Prostate gland (tissue), 2 donors: ENCODE results near the gene FRZB. TPM values are rescaled to one million over a fixed set of nuclear protein-coding genes. Genes with fewer than 3 reads are reported as not detected.

Experiments used
- DNase-seq: peaks from one replicate; pipeline ENCODE4 v3.0.0-alpha.2; 2019; ENCODE audit warnings: low spot score
- H3K27ac ChIP-seq, 2 donors: fragments of 200-600 bp; sonication (generic); 2 replicates each; pipeline ENCODE4 v1.5.1; 2017 to 2019
- H3K27me3 ChIP-seq: fragments of 200-600 bp; sonication (generic); replicated peaks from 2 replicates; pipeline ENCODE4 v1.5.1; 2019; ENCODE audit not compliant: insufficient read depth
- H3K36me3 ChIP-seq, 2 donors: fragments of 200-600 bp; sonication (generic); 1 replicate in 1 of 2; 2 replicates in 1 of 2; pipeline versions ENCODE4 v1.5.1 to v1.8.1; 2017 to 2019
- H3K4me1 ChIP-seq: fragments of 200-600 bp; sonication (generic); replicated peaks from 2 replicates; pipeline ENCODE4 v1.5.1; 2019
- H3K4me3 ChIP-seq, 2 donors: fragments of 200-600 bp; sonication (generic); 2 replicates each; pipeline ENCODE4 v1.5.1; 2017 to 2019
- H3K9me3 ChIP-seq: fragments of 200-600 bp; sonication (generic); 2 replicates; pipeline ENCODE4 v1.5.1; 2017
- CTCF ChIP-seq, 4 experiments: fragments of 200-600 bp in 2 of 4; fragments of 450-650 bp in 2 of 4; sonication (generic) in 2 of 4; IDR thresholded peaks; 1 replicate in 3 of 4; 2 replicates in 1 of 4; pipeline ENCODE4 v1.5.1; 2016 to 2019; ENCODE audit warnings: antibody characterized with exemption in 4 of 4, mild to moderate bottlenecking in 2 of 4, moderate library complexity in 2 of 4
- POLR2A ChIP-seq: fragments of 450-650 bp; IDR thresholded peaks from one replicate; pipeline ENCODE4 v1.6.1; 2016; ENCODE audit warnings: antibody characterized with exemption, mild to moderate bottlenecking
- POLR2AphosphoS5 ChIP-seq: sonication (generic); formaldehyde crosslinking; IDR thresholded peaks from one replicate; pipeline ENCODE4 v1.6.1; 2017; ENCODE audit warnings: antibody characterized with exemption
- WGBS: methylation state at CpG from one replicate; pipeline ENCODE4 v1.1.5; 2018; 5-methylcytosine and 5-hydroxymethylcytosine counted together
- intact Hi-C: fragments of 100-400 bp; cut with DNase I; formaldehyde crosslinking; loops from one replicate; pipeline ENCODE4 v1.14.2; 2022
- total RNA-seq, 2 donors: library from RNA; depleted of rRNA; stranded (reverse); fragments of >200 nt; gene quantifications; one replicate each; pipeline ENCODE4 v1.1.0, GENCODE V29; 2016

The FRZB gene
- total RNA-seq, 2 donors from 2014 or later, result 0.91 to 7.6 TPM

- H3K36me3 ChIP-seq, result no peaks in the 10 kb centered on the region
- no peak overlapping the region for H3K4me3 ChIP-seq
- no peaks in the 10 kb centered on the region for H3K4me1 ChIP-seq
- WGBS, result 95% methylated on average over 3 of the region's 3 CpGs
- no peak for TF ChIP-seq CTCF (IDR thresholded peaks at IDR 0.05)
- no peak for TF ChIP-seq POLR2A
- no peak for TF ChIP-seq POLR2AphosphoS5
- H3K27ac ChIP-seq, result no peak overlapping the region
- H3K27me3 ChIP-seq, result no peaks in the 10 kb centered on the region
- intact Hi-C loops, result no loop called here
- no peaks in the 10 kb centered on the region for H3K9me3 ChIP-seq
- no peak for DNase-seq
Observed at GRCh38 chr2:182814804-182815203, 51.6 kb downstream of the FRZB start.

DNA sequence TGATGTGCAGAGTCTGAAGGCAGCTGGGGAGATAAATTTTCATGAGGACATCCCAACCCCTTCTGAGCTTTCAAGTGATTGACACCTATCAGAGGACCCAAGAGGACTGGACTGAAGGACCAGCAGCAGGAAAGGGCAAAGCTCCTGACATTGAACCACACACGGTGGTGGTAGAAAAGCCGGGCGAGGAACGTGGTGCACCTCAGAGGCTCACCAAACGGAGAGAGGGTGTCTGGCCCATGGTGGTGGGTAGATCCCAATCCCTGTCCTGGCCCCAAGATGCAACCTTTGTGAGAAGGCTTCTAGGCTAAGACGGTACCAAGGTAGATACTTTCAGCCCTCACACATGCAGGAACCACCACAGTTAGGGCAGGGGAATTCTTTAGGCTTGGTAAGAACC, 52.1 kb downstream of the FRZB start:
- no peaks in the 10 kb centered on the region for H3K9me3 ChIP-seq
- no peak for TF ChIP-seq POLR2AphosphoS5
- TF ChIP-seq CTCF (IDR thresholded peaks at IDR 0.05), result no peak
- no peak for TF ChIP-seq POLR2A
- no peaks in the 10 kb centered on the region for H3K4me1 ChIP-seq
- DNase-seq, result no peak
- no peaks in the 10 kb centered on the region for H3K27me3 ChIP-seq
- intact Hi-C loops, result no loop called here
- WGBS, result 98% methylated on average over 6 of the region's 6 CpGs
- H3K36me3 ChIP-seq, result no peaks in the 10 kb centered on the region
- H3K4me3 ChIP-seq, result no peak overlapping the region
- no peak overlapping the region for H3K27ac ChIP-seq

- intact Hi-C loops, result no loop called here
- H3K9me3 ChIP-seq, result no peaks in the 10 kb centered on the region
- no peaks in the 10 kb centered on the region for H3K27me3 ChIP-seq
- no peak for TF ChIP-seq POLR2A
- no peak for TF ChIP-seq CTCF (IDR thresholded peaks at IDR 0.05)
- no peak for TF ChIP-seq POLR2AphosphoS5
- H3K27ac ChIP-seq, result no peak overlapping the region
- no peaks in the 10 kb centered on the region for H3K36me3 ChIP-seq
- no peaks in the 10 kb centered on the region for H3K4me1 ChIP-seq
- 56% methylated on average over 3 of the region's 3 CpGs for WGBS
- no peak for DNase-seq
- no peak overlapping the region for H3K4me3 ChIP-seq
Observed at GRCh38 chr2:182810087-182810486, 56.4 kb downstream of the FRZB start.

DNA sequence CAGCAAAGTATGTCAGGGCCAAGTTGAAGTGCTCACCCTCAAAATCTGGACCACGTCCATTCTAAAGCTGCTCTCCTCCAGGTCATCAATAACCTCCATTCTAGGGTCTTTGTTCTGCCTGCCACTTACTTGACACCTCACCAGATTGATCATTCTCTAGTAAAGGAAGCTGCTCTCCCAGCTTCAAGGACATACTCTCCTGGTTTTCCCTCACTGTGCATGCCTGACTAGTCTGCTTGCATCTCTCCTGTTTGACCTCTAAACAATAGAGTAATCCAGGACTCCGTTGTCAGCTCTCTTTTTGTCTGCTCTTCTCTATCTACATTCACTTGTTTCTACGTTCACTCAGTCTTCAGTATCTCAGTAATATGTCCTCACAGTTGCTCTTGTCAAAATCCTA, 59.1 kb downstream of the FRZB start:
- intact Hi-C loops, result no loop called here
- H3K9me3 ChIP-seq, result no peaks in the 10 kb centered on the region
- WGBS, result 72% methylated on average over 3 of the region's 3 CpGs
- TF ChIP-seq POLR2A (no peak), CTCF (IDR thresholded peaks at IDR 0.05) (no peak), POLR2AphosphoS5 (no peak)
- DNase-seq, result no peak
- H3K27me3 ChIP-seq, result no peaks in the 10 kb centered on the region
- no peaks in the 10 kb centered on the region for H3K4me1 ChIP-seq
- no peaks in the 10 kb centered on the region for H3K36me3 ChIP-seq
- H3K27ac ChIP-seq, result no peak overlapping the region
- H3K4me3 ChIP-seq, result no peak overlapping the region

- H3K36me3 ChIP-seq, result no peaks in the 10 kb centered on the region
- no peak for DNase-seq
- H3K27me3 ChIP-seq, result no peaks in the 10 kb centered on the region
- 79% methylated on average over 5 of the region's 5 CpGs for WGBS
- H3K4me3 ChIP-seq, result no peak overlapping the region
- intact Hi-C loops, result no loop called here
- no peak overlapping the region for H3K27ac ChIP-seq
- no peaks in the 10 kb centered on the region for H3K4me1 ChIP-seq
- H3K9me3 ChIP-seq, result no peaks in the 10 kb centered on the region
- TF ChIP-seq CTCF (IDR thresholded peaks at IDR 0.05), result no peak
- TF ChIP-seq POLR2A, result no peak
- TF ChIP-seq POLR2AphosphoS5, result no peak
Observed at GRCh38 chr2:182804128-182804527, 62.3 kb downstream of the FRZB start.
